Measurements from ENCODE around the gene B2M.

DNA sequence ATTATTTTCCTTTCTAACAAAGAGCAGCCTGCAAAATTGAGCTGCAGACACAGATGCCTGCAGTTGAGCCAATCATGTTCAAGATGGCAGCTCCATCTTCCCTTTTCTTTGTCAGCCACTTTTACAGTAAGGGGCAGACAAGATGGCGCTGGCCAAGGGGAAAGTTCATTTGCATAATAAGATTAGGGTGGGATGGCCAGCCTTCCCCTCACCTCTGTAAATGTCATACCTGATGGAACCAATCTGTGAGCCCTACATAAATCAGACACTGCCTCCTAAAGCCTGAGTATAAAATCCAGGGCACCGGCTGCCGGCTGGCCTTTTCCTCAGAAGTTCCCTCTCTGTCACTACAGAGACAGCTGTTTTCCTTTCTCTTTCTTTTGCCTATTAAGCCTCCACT, 16.0 kb upstream of the B2M start:
- TF ChIP-seq POLR2A (IDR thresholded peaks at IDR 0.05; ENCODE audit: low read depth, low read length) (no peak), POLR2AphosphoS5 (IDR thresholded peaks at IDR 0.05; ENCODE audit: low read depth, low read length) (no peak), TAF1 (IDR thresholded peaks at IDR 0.05; ENCODE audit: low read depth, low read length) (no peak), SPI1 (IDR thresholded peaks at IDR 0.05; ENCODE audit: low read depth, low read length) (no peak), PAX5 (IDR thresholded peaks at IDR 0.05; ENCODE audit: insufficient read depth, low read length, severe bottlenecking) (no peak)
